Measurements from ENCODE around the gene GLDC.

- TF ChIP-seq POLR2AphosphoS5 (IDR thresholded peaks at IDR 0.05) (no peak), CTCF (IDR thresholded peaks at IDR 0.05) (no peak), POLR2A (IDR thresholded peaks at IDR 0.05) (no peak), EP300 (IDR thresholded peaks at IDR 0.05) (no peak)
Measured at GRCh38 chr9:6557883-6558616, 87.5 kb downstream of the GLDC start.

All from upper lobe of left lung (tissue), 4 donors.